Measurements from ENCODE around the gene KCTD16. TPM values are rescaled to one million over a fixed set of nuclear protein-coding genes. Genes with fewer than 3 reads are reported as not detected.

KCTD16 gene
- total RNA-seq, 1 donor from 2014 or later: 0.64 TPM

GRCh38 chr5:144142824-144143162 lies 27.9 kb upstream of the KCTD16 start:
- no peaks in the 10 kb centered on the region for H3K27me3 ChIP-seq
- no peaks in the 10 kb centered on the region for H3K4me1 ChIP-seq
- H3K4me3 ChIP-seq: no peak overlapping the region
- H3K36me3 ChIP-seq: no peaks in the 10 kb centered on the region
- H3K9me3 ChIP-seq: no peaks in the 10 kb centered on the region
- no peak overlapping the region for H3K27ac ChIP-seq
- DNase-seq (ENCODE audit: low spot score in 2 of 2): no peak
- no peak for TF ChIP-seq CTCF (IDR thresholded peaks at IDR 0.05)
- intact Hi-C loops (cut with DNase I): no loop called here

GRCh38 chr5:144143625-144144024 lies 27.0 kb upstream of the KCTD16 start:
- Histone ChIP-seq H3K27ac (no peak overlapping the region), H3K4me1 (no peaks in the 10 kb centered on the region), H3K27me3 (no peaks in the 10 kb centered on the region), H3K9me3 (no peaks in the 10 kb centered on the region), H3K4me3 (no peak overlapping the region), H3K36me3 (no peaks in the 10 kb centered on the region)
- TF ChIP-seq CTCF (IDR thresholded peaks at IDR 0.05): no peak
- no peak for DNase-seq (ENCODE audit: low spot score in 2 of 2)
- intact Hi-C loops (cut with DNase I): no loop called here

GRCh38 chr5:144144956-144145751 lies 25.5 kb upstream of the KCTD16 start:
- no peaks in the 10 kb centered on the region for H3K9me3 ChIP-seq
- no peaks in the 10 kb centered on the region for H3K4me1 ChIP-seq
- H3K27me3 ChIP-seq: no peaks in the 10 kb centered on the region
- H3K4me3 ChIP-seq: no peak overlapping the region
- no peak for TF ChIP-seq CTCF (IDR thresholded peaks at IDR 0.05)
- intact Hi-C loops (cut with DNase I): no loop called here
- H3K27ac ChIP-seq: no peak overlapping the region
- DNase-seq (ENCODE audit: low spot score in 2 of 2): no peak
- H3K36me3 ChIP-seq: no peaks in the 10 kb centered on the region

GRCh38 chr5:144151026-144151425 lies 19.6 kb upstream of the KCTD16 start:
- Histone ChIP-seq H3K4me3 (no peak overlapping the region), H3K27ac (no peak overlapping the region), H3K4me1 (no peaks in the 10 kb centered on the region), H3K27me3 (no peaks in the 10 kb centered on the region), H3K36me3 (no peaks in the 10 kb centered on the region), H3K9me3 (no peaks in the 10 kb centered on the region)
- TF ChIP-seq CTCF (IDR thresholded peaks at IDR 0.05): no peak
- intact Hi-C loops (cut with DNase I): no loop called here
- no peak for DNase-seq (ENCODE audit: low spot score in 2 of 2)

GRCh38 chr5:144156767-144157171 lies 13.9 kb upstream of the KCTD16 start:
- H3K27ac ChIP-seq: no peak overlapping the region
- no peak overlapping the region for H3K4me3 ChIP-seq
- H3K9me3 ChIP-seq: no peaks in the 10 kb centered on the region
- H3K27me3 ChIP-seq: no peaks in the 10 kb centered on the region
- no peak for DNase-seq (ENCODE audit: low spot score in 2 of 2)
- intact Hi-C loops (cut with DNase I): no loop called here
- TF ChIP-seq CTCF (IDR thresholded peaks at IDR 0.05): no peak
- peaks cover 17 to 32% of the 10 kb centered on the region in 2 donors for H3K36me3 ChIP-seq
- H3K4me1 ChIP-seq: no peaks in the 10 kb centered on the region
